GM19099 (cell line): ENCODE data around the gene CD79A.

Experiments
- POLR2A ChIP-seq: IDR thresholded peaks from 3 replicates; pipeline ENCODE4 v1.6.1; 2011; ENCODE audit warnings: low read depth; ENCODE audit not compliant: insufficient read length; ENCODE audit errors: extremely low read depth

Gene CD79A

DNA sequence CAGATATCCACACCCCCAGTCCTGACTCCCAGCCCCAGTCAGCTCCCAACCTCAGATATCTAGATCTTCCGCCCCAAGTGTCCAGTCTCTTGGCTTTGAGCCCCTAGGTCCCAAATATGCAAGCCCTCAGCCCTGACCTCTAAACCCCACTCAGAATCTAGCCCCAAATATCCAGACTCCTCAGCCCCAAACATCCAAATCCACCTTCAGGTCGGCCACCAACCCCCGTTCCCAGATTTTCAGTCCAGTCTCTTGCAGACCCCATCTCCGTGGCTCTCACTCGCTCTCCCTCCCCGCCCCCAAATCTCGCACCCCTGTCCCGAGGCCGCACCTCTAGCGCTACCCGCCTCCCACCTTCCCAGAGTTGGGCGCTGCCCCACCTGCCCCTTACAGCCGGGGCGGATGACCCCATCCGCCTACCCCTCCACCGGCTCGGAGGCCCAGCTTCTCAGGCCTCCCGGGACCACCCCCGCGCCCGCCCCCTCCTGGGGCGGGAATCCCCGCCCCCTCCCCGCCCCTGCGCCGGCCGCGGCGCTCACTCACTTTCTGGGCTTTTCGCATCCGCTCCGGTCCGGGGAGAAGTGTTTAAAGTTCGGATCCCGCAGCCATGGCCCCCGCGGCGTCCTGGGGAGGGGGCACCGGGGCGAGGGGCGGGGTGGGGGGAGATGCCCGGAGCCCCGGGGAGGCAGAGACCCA is 50.6 kb downstream of the CD79A start:
- no peak for TF ChIP-seq POLR2A

GRCh38 chr19:41928221-41928683 is 51.2 kb downstream of the CD79A start, which contains the start of gene ERFL:
TSS of gene ERFL (minus strand) at chr19:41928449. CDS start at chr19:41912919, 15,530 bp downstream.
- TF ChIP-seq POLR2A: no peak

GRCh38 chr19:41928754-41929535 is 51.9 kb downstream of the CD79A start:
- TF ChIP-seq POLR2A: no peak

DNA sequence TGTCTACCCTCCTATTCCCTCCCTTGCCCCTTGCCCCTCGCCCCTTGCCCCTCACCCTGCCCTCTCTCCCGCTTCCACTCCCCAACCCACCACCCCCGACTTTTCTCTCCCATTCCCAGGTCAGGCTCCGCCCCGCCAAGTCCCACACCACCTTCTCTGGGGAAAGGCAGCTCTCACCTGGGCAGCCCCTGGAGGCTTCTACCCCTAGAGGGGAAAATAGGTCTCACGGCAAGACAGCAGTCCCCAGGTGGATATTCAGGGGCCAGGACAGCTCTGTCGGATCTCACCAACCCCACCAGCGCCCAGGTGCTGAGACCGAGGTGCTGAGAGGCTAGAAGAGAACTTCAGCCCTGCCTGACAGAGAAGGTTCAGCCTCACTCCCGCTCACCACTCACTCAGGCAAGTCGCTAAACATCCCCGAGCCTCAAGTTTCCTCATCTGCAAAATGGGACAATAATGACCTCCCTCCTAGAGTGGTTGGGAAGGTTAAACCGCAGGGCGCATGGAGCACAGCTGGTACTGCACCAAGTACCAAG is 52.5 kb downstream of the CD79A start:
- no peak for TF ChIP-seq POLR2A

GRCh38 chr19:41930322-41930722 is 53.2 kb downstream of the CD79A start:
- no peak for TF ChIP-seq POLR2A
